SK-N-SH treated with all-trans-retinoic acid at 6 μM for 48 hours (cell line): ENCODE data around the gene CXCL14.
"Not testable (repeated sequence)": the region's sequence is repeated elsewhere in the genome, so short reads cannot be mapped to it uniquely, and the experiment has no call there.

ENCODE experiments used
- ATAC-seq: fragments of 200-7000 bp; cut with Tn5 transposase; 3 replicates; pipeline ENCODE4 v1.9.1; 2020; ENCODE audit warnings: mild to moderate bottlenecking, moderate library complexity
- ARNTL ChIP-seq: fragments of 450-650 bp; formaldehyde crosslinking; IDR thresholded peaks from 2 replicates; pipeline ENCODE4 v1.5.0; 2020; ENCODE audit warnings: low read depth, mild to moderate bottlenecking, moderate library complexity, borderline replicate concordance
- BACH2 ChIP-seq: fragments of 250-450 bp; sonication (Bioruptor Pico); IDR thresholded peaks from 2 replicates; pipeline ENCODE4 v1.9.0; 2021; ENCODE audit warnings: mild to moderate bottlenecking, borderline replicate concordance
- CREB5 ChIP-seq: fragments of 250-450 bp; sonication (Bioruptor Pico); IDR thresholded peaks from 2 replicates; pipeline ENCODE4 v1.5.1; 2020; ENCODE audit warnings: low read depth, mild to moderate bottlenecking, moderate library complexity
- CSDC2 ChIP-seq: fragments of 250-450 bp; sonication (Bioruptor Pico); IDR thresholded peaks from 2 replicates; pipeline ENCODE4 v1.5.0; 2020; ENCODE audit warnings: mild to moderate bottlenecking, moderate library complexity
- CSRNP3 ChIP-seq: fragments of 250-450 bp; sonication (Bioruptor Pico); IDR thresholded peaks from 2 replicates; pipeline ENCODE4 v1.5.1; 2021; ENCODE audit warnings: mild to moderate bottlenecking, moderate library complexity
- ESRRG ChIP-seq: fragments of 250-450 bp; sonication (Bioruptor Pico); IDR thresholded peaks from 2 replicates; pipeline ENCODE4 v1.6.1; 2021; ENCODE audit warnings: mild to moderate bottlenecking
- GLIS3 ChIP-seq: fragments of 250-450 bp; sonication (Bioruptor Pico); IDR thresholded peaks from 2 replicates; pipeline ENCODE4 v1.5.0; 2020; ENCODE audit warnings: mild to moderate bottlenecking, moderate library complexity
- ISL1 ChIP-seq: fragments of 250-450 bp; sonication (Bioruptor Pico); IDR thresholded peaks from 2 replicates; pipeline ENCODE4 v2.1.2; 2022; ENCODE audit warnings: mild to moderate bottlenecking, moderate library complexity
- OSR1 ChIP-seq: fragments of 250-450 bp; sonication (Bioruptor Pico); IDR thresholded peaks from 2 replicates; pipeline ENCODE4 v1.8.0; 2022; ENCODE audit warnings: moderate library complexity, mild to moderate bottlenecking, inconsistent platforms
- PATZ1 ChIP-seq: fragments of 250-450 bp; sonication (Bioruptor Pico); IDR thresholded peaks from 2 replicates; pipeline ENCODE4 v1.8.0; 2020; ENCODE audit warnings: mild to moderate bottlenecking, moderate library complexity, borderline replicate concordance
- POU6F1 ChIP-seq: fragments of 250-450 bp; sonication (Bioruptor Pico); IDR thresholded peaks from 2 replicates; pipeline ENCODE4 v1.8.0; 2021; ENCODE audit warnings: low read depth, mild to moderate bottlenecking, moderate library complexity, borderline replicate concordance
- RARB ChIP-seq: fragments of 250-450 bp; sonication (Bioruptor Pico); IDR thresholded peaks from 2 replicates; pipeline ENCODE4 v1.8.0; 2021; ENCODE audit warnings: mild to moderate bottlenecking, moderate library complexity
- SNAI2 ChIP-seq: fragments of 250-450 bp; sonication (Bioruptor Pico); IDR thresholded peaks from 2 replicates; pipeline ENCODE4 v1.5.0; 2020; ENCODE audit warnings: mild to moderate bottlenecking, moderate library complexity
- TSHZ2 ChIP-seq: fragments of 250-450 bp; sonication (Bioruptor Pico); IDR thresholded peaks from 2 replicates; pipeline ENCODE4 v1.5.0; 2020; ENCODE audit warnings: mild to moderate bottlenecking, moderate library complexity
- ZC3H10 ChIP-seq: fragments of 250-450 bp; sonication (Bioruptor Pico); IDR thresholded peaks from 2 replicates; pipeline ENCODE4 v1.5.1; 2021; ENCODE audit warnings: mild to moderate bottlenecking, moderate library complexity
- ZFP3 ChIP-seq: fragments of 250-450 bp; sonication (Bioruptor Pico); IDR thresholded peaks from 2 replicates; pipeline ENCODE4 v1.5.0; 2020; ENCODE audit warnings: mild to moderate bottlenecking, moderate library complexity
- ZNF565 ChIP-seq: fragments of 450-650 bp; formaldehyde crosslinking; conservative IDR thresholded peaks from 2 replicates; pipeline ENCODE4 v1.5.0; 2020; ENCODE audit warnings: low read depth, mild to moderate bottlenecking, moderate library complexity

Gene CXCL14

GRCh38 chr5:135534609-135535419, 44.0 kb downstream of the CXCL14 start:
- no peak for TF ChIP-seq CSRNP3
- no peak for TF ChIP-seq PATZ1 (CRISPR knock-in tag)
- no peak for TF ChIP-seq POU6F1 (CRISPR knock-in tag)
- TF ChIP-seq OSR1 (CRISPR knock-in tag): no peak
- TF ChIP-seq, all 23 proteins: peak for 0
- peak; percentile 26; the same call in 1 of the 3 replicates for ATAC-seq

GRCh38 chr5:135533794-135534193, 45.0 kb downstream of the CXCL14 start:
- ATAC-seq: no peak
- no peak for TF ChIP-seq RARB (CRISPR knock-in tag)
- no peak for TF ChIP-seq CSDC2
- no peak for TF ChIP-seq BACH2 (CRISPR knock-in tag)
- TF ChIP-seq CSRNP3: no peak
- TF ChIP-seq SNAI2 (CRISPR knock-in tag): no peak
- TF ChIP-seq ZFP3 (CRISPR knock-in tag): no peak
- no peak for TF ChIP-seq ZNF565 (CRISPR knock-in tag)
- no peak for TF ChIP-seq ISL1 (CRISPR knock-in tag)
- TF ChIP-seq GLIS3 (CRISPR knock-in tag): no peak
- TF ChIP-seq OSR1 (CRISPR knock-in tag): no peak
- no peak for TF ChIP-seq CREB5 (CRISPR knock-in tag)
- no peak for TF ChIP-seq ARNTL (CRISPR knock-in tag)
- no peak for TF ChIP-seq TSHZ2 (CRISPR knock-in tag)
- TF ChIP-seq POU6F1 (CRISPR knock-in tag): no peak

GRCh38 chr5:135533334-135533733, 45.5 kb downstream of the CXCL14 start:
- no peak for ATAC-seq
- no peak for TF ChIP-seq TSHZ2 (CRISPR knock-in tag)
- TF ChIP-seq ARNTL (CRISPR knock-in tag): no peak
- no peak for TF ChIP-seq CSDC2
- no peak for TF ChIP-seq ZC3H10 (CRISPR knock-in tag)
- TF ChIP-seq POU6F1 (CRISPR knock-in tag): no peak
- no peak for TF ChIP-seq ESRRG (CRISPR knock-in tag)
- no peak for TF ChIP-seq RARB (CRISPR knock-in tag)

- ATAC-seq: not testable (repeated sequence)
Observed at GRCh38 chr5:135529576-135529975, 49.2 kb downstream of the CXCL14 start.
